OCI-LY1 (cell line): Measurements from ENCODE around the gene MTUS2.

Source experiments
- H2AFZ ChIP-seq: fragments of 200-600 bp; sonication (generic), shearing (Covaris generic); 2 replicates; pipeline ENCODE4 v1.6.0; 2014; ENCODE audit warnings: antibody characterized with exemption, mild to moderate bottlenecking, low read length
- H3F3A ChIP-seq: fragments of 200-600 bp; sonication (generic), shearing (Covaris generic); 2 replicates; pipeline ENCODE4 v1.6.0; 2014; ENCODE audit warnings: mild to moderate bottlenecking, antibody characterized with exemption, low read length, moderate library complexity; ENCODE audit not compliant: insufficient read depth
- H3K27ac ChIP-seq: fragments of 200-600 bp; sonication (generic); 2 replicates; pipeline ENCODE4 v1.5.1; 2014; ENCODE audit warnings: low read length, mixed run types, mild to moderate bottlenecking, low read depth; ENCODE audit not compliant: poor library complexity, severe bottlenecking
- H3K27me3 ChIP-seq: fragments of 200-600 bp; sonication (generic); 2 replicates; pipeline ENCODE4 v1.6.0; 2014; ENCODE audit warnings: antibody characterized with exemption, mild to moderate bottlenecking, low read length, moderate library complexity; ENCODE audit not compliant: insufficient read depth
- H3K36me3 ChIP-seq: fragments of 200-600 bp; sonication (generic); 2 replicates; pipeline ENCODE4 v1.6.1; 2014; ENCODE audit warnings: mild to moderate bottlenecking, antibody characterized with exemption, low read length, moderate library complexity, mixed read lengths; ENCODE audit not compliant: insufficient read depth
- H3K4me1 ChIP-seq: fragments of 200-600 bp; sonication (generic); 2 replicates; pipeline ENCODE4 v1.5.1; 2014; ENCODE audit warnings: mild to moderate bottlenecking, low read length, moderate library complexity; ENCODE audit not compliant: insufficient read depth, severe bottlenecking
- H3K4me2 ChIP-seq: fragments of 200-600 bp; sonication (generic), shearing (Covaris generic); 2 replicates; pipeline ENCODE4 v1.6.1; 2014; ENCODE audit warnings: low read length
- H3K4me3 ChIP-seq: fragments of 200-600 bp; sonication (generic); 2 replicates; pipeline ENCODE4 v1.5.1; 2014; ENCODE audit warnings: low read length, low read depth, mild to moderate bottlenecking, mixed read lengths; ENCODE audit not compliant: poor library complexity, severe bottlenecking
- H3K79me2 ChIP-seq: fragments of 200-600 bp; shearing (Covaris generic); 2 replicates; pipeline ENCODE4 v1.6.1; 2016; ENCODE audit warnings: mixed run types, low read length, mixed read lengths; ENCODE audit not compliant: insufficient read depth
- H3K9ac ChIP-seq: fragments of 200-600 bp; sonication (generic), shearing (Covaris generic); 2 replicates; pipeline ENCODE4 v1.6.1; 2014; ENCODE audit warnings: mild to moderate bottlenecking, low read length, mixed read lengths
- H3K9me2 ChIP-seq: fragments of 200-600 bp; sonication (generic), shearing (Covaris generic); 2 replicates; pipeline ENCODE4 v1.6.1; 2014; ENCODE audit warnings: low read depth, mild to moderate bottlenecking, low read length, mixed read lengths
- H3K9me3 ChIP-seq: fragments of 200-600 bp; shearing (Covaris generic); 2 replicates; pipeline ENCODE4 v1.6.1; 2014; ENCODE audit warnings: low read length, mixed read lengths
- H4K20me1 ChIP-seq: fragments of 200-600 bp; sonication (generic), shearing (Covaris generic); 2 replicates; pipeline ENCODE4 v1.6.0; 2016; ENCODE audit warnings: mild to moderate bottlenecking, low read length; ENCODE audit not compliant: insufficient read depth
- EZH2 ChIP-seq: fragments of 200-600 bp; sonication (generic), shearing (Covaris generic); IDR thresholded peaks from 2 replicates; pipeline ENCODE4 v1.8.0; 2017; ENCODE audit warnings: borderline replicate concordance, mixed run types, mild to moderate bottlenecking, antibody characterized with exemption, low read length, moderate library complexity, mixed read lengths
- TF ChIP-seq, protein P1 (sequence below): fragments of 200-600 bp; sonication (generic), shearing (Covaris generic); IDR thresholded peaks from 2 replicates; pipeline ENCODE4 v1.5.1; 2017; ENCODE audit warnings: mild to moderate bottlenecking, antibody characterized with exemption, low read length, moderate library complexity, mixed read lengths

The MTUS2 gene

DNA sequence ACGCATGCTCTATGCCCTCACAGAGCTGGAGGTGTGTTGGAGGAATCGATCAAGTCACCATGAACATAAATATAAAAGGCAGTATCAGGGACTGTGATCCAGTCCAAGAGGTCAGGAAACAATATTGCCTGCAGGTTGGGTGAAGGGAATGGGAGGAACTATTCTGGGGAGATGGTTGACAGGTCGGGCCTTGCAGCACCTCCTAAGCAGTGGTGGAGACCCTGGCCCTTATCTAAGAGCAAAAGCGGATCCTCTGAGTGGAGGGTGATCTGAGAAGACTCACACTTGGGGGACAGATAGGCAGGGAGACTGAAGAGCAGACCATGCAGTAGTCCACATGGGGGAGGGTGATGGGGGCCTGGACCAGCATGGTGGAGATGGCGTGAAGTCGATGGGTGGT, 561.9 kb downstream of the MTUS2 start:
- no peak for TF ChIP-seq EZH2
- TF ChIP-seq, protein P1, sequence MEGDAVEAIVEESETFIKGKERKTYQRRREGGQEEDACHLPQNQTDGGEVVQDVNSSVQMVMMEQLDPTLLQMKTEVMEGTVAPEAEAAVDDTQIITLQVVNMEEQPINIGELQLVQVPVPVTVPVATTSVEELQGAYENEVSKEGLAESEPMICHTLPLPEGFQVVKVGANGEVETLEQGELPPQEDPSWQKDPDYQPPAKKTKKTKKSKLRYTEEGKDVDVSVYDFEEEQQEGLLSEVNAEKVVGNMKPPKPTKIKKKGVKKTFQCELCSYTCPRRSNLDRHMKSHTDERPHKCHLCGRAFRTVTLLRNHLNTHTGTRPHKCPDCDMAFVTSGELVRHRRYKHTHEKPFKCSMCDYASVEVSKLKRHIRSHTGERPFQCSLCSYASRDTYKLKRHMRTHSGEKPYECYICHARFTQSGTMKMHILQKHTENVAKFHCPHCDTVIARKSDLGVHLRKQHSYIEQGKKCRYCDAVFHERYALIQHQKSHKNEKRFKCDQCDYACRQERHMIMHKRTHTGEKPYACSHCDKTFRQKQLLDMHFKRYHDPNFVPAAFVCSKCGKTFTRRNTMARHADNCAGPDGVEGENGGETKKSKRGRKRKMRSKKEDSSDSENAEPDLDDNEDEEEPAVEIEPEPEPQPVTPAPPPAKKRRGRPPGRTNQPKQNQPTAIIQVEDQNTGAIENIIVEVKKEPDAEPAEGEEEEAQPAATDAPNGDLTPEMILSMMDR: no peak
- Histone ChIP-seq H3K27me3 (no peaks in the 10 kb centered on the region), H3K79me2 (no peaks in the 10 kb centered on the region), H3K27ac (no peak overlapping the region), H3K4me2 (no peak overlapping the region), H3K36me3 (no peaks in the 10 kb centered on the region), H3K4me1 (no peaks in the 10 kb centered on the region), H3K9me3 (0 out of 2 replicates have a peak, but pooled peaks cover 7% of the 10 kb centered on the region), H4K20me1 (no peaks in the 10 kb centered on the region), H3K4me3 (no peak overlapping the region), H3F3A (no peaks in the 10 kb centered on the region), H3K9me2 (no peaks in the 10 kb centered on the region), H3K9ac (no peak overlapping the region), H2AFZ (no peak overlapping the region)

DNA sequence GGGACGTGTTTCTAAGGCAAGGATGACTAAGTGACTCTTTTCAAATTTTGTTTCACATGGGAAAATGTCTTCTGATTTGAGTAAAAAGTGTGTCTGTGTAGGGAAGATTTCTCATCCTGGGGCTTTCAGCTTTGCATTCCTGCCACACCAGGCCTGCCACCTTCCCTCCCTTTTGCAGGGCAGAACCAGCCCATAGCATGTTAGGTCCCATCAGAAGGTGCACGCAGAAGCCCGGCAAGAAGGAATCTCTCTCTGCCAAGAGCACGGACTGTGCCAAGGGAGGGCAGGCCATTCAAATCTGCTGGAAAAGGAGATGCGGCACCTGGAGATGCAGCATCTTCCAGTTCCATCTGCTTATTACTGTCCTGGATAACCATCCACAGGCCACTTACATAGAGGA, 563.3 kb downstream of the MTUS2 start:
- Histone ChIP-seq H3K27me3 (no peaks in the 10 kb centered on the region), H2AFZ (no peak overlapping the region), H3K4me3 (no peak overlapping the region), H3K79me2 (no peaks in the 10 kb centered on the region), H4K20me1 (no peaks in the 10 kb centered on the region), H3K4me1 (no peaks in the 10 kb centered on the region), H3K4me2 (no peak overlapping the region), H3F3A (no peaks in the 10 kb centered on the region), H3K9me2 (no peaks in the 10 kb centered on the region), H3K27ac (no peak overlapping the region), H3K9me3 (0 out of 2 replicates have a peak, but pooled peaks cover 7% of the 10 kb centered on the region), H3K36me3 (no peaks in the 10 kb centered on the region), H3K9ac (no peak overlapping the region)
- TF ChIP-seq, protein P1: no peak
- TF ChIP-seq EZH2: no peak

DNA sequence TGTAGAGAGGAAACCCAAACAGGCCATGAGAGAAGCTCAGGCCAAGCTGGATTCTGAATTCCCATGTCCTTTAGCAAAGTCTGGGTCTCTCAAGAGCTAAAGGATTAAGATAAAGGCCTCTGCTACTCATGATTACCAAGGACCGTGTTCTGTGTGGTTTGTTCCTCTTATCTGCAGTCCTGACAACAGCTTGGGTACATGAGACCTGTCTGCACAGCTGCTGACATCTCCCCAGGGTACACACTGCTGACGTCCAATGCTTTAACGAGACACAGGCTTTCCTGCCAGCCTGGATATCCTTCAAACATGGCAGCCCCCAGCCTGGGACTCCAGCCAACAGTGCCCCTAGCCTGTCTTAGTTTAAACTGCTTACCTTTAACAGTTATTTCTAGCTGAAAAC, 564.3 kb downstream of the MTUS2 start:
- no peak overlapping the region for H3K4me2 ChIP-seq
- no peaks in the 10 kb centered on the region for H3K27me3 ChIP-seq
- H3K27ac ChIP-seq: no peak overlapping the region
- no peaks in the 10 kb centered on the region for H3K4me1 ChIP-seq
- no peaks in the 10 kb centered on the region for H3K79me2 ChIP-seq
- no peak overlapping the region for H3K4me3 ChIP-seq
- H4K20me1 ChIP-seq: no peaks in the 10 kb centered on the region
- H3K9ac ChIP-seq: no peak overlapping the region
- H2AFZ ChIP-seq: no peak overlapping the region
- H3K9me2 ChIP-seq: no peaks in the 10 kb centered on the region
- TF ChIP-seq EZH2: no peak
- TF ChIP-seq, protein P1: no peak
- no peaks in the 10 kb centered on the region for H3F3A ChIP-seq
- H3K36me3 ChIP-seq: no peaks in the 10 kb centered on the region
- H3K9me3 ChIP-seq: no peaks in the 10 kb centered on the region
